Measurements from ENCODE around the gene FAM98C.

DNA sequence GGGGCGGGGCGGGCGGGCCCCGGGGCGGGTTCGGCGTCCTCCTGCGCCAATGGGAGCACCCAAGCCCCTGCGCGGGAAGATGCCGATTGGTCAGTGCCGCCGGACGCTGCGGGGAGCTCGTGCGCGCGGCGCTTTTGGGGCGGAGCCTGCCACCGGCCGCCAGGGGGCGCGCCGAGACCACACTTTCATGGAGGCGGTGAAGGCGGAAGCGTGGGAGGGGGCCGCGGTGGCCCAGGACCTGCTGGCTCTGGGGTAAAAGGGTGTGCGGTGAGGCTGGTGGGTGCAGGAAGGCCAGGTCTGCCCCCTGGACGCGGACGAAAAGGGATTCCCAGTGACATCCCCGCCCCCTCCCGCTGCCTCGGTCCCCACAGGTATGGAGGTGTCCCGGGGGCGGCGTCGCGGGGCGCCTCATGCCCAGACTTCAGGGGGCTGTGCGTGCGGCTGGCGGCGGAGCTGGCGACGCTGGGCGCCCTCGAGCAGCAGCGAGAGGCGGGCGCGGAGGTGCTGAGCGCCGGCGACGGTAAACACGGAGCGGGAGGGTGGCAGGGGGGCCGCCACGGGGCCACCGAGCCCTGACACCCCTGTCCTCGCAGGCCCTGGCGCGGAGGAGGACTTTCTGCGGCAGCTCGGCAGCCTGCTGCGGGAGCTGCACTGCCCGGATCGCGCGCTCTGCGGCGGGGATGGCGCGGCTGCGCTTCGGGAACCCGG lies at the start of gene FAM98C:
- TF ChIP-seq, protein P1, sequence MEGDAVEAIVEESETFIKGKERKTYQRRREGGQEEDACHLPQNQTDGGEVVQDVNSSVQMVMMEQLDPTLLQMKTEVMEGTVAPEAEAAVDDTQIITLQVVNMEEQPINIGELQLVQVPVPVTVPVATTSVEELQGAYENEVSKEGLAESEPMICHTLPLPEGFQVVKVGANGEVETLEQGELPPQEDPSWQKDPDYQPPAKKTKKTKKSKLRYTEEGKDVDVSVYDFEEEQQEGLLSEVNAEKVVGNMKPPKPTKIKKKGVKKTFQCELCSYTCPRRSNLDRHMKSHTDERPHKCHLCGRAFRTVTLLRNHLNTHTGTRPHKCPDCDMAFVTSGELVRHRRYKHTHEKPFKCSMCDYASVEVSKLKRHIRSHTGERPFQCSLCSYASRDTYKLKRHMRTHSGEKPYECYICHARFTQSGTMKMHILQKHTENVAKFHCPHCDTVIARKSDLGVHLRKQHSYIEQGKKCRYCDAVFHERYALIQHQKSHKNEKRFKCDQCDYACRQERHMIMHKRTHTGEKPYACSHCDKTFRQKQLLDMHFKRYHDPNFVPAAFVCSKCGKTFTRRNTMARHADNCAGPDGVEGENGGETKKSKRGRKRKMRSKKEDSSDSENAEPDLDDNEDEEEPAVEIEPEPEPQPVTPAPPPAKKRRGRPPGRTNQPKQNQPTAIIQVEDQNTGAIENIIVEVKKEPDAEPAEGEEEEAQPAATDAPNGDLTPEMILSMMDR (IDR thresholded peaks at IDR 0.05): peak; percentile 93
- no peak for TF ChIP-seq ZFX (IDR thresholded peaks at IDR 0.05; ENCODE audit: borderline replicate concordance)

Data from 22Rv1 (cell line).